ENCODE measurements around the gene GPA33.
A peak's percentile ranks its signal among the peaks of the same experiment; 100 is the strongest.

Gene GPA33, protein sequence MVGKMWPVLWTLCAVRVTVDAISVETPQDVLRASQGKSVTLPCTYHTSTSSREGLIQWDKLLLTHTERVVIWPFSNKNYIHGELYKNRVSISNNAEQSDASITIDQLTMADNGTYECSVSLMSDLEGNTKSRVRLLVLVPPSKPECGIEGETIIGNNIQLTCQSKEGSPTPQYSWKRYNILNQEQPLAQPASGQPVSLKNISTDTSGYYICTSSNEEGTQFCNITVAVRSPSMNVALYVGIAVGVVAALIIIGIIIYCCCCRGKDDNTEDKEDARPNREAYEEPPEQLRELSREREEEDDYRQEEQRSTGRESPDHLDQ

DNA sequence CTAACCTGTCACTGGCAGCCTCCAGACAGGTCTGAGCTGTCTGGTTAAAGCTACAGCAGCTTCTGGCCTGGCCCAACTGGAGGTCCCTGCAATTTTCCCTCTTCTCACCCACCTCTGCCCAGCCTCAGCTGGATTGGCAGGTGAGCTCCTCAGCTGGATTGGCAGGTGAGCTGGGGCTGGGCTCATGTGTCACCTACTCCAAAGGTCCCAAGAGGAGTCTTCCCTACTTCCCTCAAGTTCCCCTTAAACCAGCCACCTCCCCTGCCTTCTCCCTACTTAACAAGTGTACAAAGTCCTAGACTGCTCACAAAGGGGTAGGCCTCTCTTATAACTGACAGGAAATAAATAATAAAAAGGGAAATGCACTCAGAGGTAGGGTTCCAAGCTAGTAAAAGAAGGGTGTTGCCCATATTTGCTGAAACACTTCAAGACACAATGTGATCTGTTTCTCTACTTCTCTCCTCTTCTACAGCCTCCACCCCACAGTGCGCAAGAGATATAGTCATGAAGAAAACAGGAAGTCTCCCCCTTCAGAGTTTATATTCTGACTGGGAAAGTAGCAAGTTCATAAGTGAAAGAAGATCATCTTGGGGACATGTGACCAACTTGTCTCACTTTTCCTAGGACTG, at the start of gene GPA33:
Gene GPA33 (minus strand): TSS at position 64 of the 629 bp plus-strand sequence. CDS start 90 bp downstream, outside the sequence.
- TF ChIP-seq, protein P1, sequence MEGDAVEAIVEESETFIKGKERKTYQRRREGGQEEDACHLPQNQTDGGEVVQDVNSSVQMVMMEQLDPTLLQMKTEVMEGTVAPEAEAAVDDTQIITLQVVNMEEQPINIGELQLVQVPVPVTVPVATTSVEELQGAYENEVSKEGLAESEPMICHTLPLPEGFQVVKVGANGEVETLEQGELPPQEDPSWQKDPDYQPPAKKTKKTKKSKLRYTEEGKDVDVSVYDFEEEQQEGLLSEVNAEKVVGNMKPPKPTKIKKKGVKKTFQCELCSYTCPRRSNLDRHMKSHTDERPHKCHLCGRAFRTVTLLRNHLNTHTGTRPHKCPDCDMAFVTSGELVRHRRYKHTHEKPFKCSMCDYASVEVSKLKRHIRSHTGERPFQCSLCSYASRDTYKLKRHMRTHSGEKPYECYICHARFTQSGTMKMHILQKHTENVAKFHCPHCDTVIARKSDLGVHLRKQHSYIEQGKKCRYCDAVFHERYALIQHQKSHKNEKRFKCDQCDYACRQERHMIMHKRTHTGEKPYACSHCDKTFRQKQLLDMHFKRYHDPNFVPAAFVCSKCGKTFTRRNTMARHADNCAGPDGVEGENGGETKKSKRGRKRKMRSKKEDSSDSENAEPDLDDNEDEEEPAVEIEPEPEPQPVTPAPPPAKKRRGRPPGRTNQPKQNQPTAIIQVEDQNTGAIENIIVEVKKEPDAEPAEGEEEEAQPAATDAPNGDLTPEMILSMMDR (IDR thresholded peaks at IDR 0.05; ENCODE audit: extremely low read depth, missing control alignments): no peak
- peak; percentile 32 for DNase-seq (ENCODE audit: low spot score)

DNA sequence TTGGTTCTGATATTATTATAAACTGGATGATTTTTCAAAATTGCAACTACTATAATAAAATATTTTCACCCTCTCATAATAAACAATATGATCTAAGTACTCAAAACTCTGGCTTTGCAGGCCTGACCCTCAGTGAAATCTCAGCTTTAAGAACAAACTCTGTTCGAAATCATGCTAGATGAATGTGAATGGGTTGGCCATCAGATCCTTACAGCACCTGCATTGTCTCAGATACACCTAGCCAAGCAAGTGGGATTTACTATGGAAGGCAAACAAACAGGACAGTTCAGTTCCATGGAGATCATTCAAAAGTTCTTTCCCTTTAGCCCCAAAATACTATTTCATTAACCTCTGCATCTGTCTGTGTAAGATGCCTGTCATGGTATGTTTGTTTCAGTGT, 48.5 kb upstream of the GPA33 start:
- no peak for DNase-seq (ENCODE audit: low spot score)
- TF ChIP-seq, protein P1 (IDR thresholded peaks at IDR 0.05; ENCODE audit: extremely low read depth, missing control alignments): no peak

DNA sequence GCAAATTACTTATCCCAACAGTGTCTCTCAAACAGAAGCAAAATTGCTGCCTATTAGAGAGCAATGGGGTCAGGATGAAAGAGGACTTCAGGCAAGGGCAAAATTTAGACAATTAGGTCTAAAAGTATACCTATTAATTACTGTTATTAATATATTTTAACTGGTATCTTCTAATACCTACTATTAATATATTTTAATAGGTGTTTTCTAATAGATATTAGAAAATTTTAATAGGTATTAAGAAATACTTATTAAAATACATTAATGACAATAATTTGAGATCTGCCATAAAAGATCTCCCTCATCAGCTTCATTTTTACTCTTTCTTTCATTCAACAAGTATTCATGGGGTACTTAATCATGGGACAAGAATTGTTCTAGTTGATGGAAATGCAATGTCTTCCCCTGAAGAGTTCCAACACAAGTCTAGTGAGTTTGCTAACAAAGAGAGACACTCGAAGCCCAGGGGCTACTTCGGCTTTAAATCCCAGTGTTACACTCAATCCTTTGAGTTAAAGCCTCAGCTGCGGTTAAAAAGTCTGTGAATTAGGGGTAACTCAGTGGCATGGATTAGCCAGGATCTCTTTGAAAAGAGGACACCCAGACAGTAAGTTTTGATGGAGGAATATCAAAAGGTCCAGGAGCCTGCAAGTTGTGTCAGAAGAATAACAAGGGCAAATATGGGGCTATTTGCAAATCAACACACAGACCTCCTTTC, 47.8 kb upstream of the GPA33 start:
- DNase-seq (ENCODE audit: low spot score): no peak
- TF ChIP-seq, protein P1 (IDR thresholded peaks at IDR 0.05; ENCODE audit: extremely low read depth, missing control alignments): no peak

DNA sequence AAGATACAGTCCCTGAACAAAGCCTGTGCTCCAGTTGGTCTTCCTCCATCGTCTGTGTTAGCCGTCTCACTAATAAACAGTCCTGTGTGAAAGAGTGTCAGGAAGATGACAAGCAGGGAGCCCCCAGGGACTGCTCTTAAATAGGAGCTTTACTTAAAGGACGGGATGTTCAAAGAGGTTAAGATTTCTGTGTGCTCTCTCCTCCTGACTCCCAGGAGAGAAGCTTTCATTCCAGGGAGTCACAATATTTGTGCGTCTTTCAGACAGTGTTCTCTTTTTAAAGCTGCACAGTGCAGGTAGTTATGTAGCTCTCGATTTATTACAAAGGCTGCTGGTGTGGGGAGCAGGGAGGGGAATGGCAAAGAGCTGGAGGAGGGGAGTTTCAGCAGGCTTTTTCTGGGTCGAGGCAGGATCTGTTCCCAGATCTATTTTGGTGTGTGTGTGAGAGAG, 47.2 kb upstream of the GPA33 start:
- no peak for DNase-seq (ENCODE audit: low spot score)
- TF ChIP-seq, protein P1 (IDR thresholded peaks at IDR 0.05; ENCODE audit: extremely low read depth, missing control alignments): no peak

DNA sequence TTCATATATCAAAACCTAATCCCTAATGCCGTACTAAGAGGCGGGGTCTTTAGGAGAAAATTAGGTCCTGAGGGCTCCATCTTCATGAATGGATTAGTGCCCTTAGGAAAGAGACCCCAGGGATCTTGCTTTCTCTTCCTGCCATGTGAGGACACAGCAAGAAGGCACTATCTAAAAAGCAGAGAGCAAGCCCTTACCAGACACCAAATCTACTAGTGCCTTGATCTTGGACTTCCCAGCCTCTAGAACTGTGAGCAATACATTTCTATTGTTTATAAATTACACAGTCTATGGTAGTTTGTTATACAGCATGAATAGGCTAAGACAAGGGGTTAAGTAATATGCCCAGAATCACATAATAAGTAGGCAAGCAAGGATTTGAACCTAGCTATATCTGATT, 46.6 kb upstream of the GPA33 start:
- DNase-seq (ENCODE audit: low spot score): no peak
- TF ChIP-seq, protein P1 (IDR thresholded peaks at IDR 0.05; ENCODE audit: extremely low read depth, missing control alignments): no peak

DNA sequence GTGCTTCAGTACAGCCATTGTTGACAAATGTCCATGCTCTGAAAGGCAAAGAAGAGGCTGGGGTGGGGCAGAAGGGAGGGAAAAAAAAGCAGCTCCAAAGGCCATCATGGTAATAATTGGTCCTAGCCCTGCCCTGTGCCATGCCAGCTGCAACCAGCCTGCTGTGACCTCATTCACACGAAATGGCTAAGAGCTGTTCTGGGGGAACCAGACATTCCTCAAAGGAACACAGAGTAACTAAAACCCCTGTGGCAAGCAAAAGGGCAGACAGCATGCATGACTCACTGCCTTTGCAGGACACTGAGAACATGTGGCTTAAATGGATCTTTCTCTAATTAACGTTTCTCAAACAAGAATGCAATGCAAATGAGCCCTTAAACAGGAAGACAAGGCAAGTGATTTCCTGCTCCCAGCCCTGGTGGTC, 46.0 kb upstream of the GPA33 start:
- no peak for DNase-seq (ENCODE audit: low spot score)
- TF ChIP-seq, protein P1 (IDR thresholded peaks at IDR 0.05; ENCODE audit: extremely low read depth, missing control alignments): no peak
